ENCODE results near the gene USP24. TPM values are rescaled to one million over a fixed set of nuclear protein-coding genes. Genes with fewer than 3 reads are reported as not detected.
"Not testable (repeated sequence)": the region's sequence is repeated elsewhere in the genome, so short reads cannot be mapped to it uniquely, and the experiment has no call there.

USP24 gene
- total RNA-seq, 5 donors from 2014 or later (not counting 1 experiment from before 2014, with no cell fraction given), result 58.9 to 90.7 (median 64.0) TPM

DNA sequence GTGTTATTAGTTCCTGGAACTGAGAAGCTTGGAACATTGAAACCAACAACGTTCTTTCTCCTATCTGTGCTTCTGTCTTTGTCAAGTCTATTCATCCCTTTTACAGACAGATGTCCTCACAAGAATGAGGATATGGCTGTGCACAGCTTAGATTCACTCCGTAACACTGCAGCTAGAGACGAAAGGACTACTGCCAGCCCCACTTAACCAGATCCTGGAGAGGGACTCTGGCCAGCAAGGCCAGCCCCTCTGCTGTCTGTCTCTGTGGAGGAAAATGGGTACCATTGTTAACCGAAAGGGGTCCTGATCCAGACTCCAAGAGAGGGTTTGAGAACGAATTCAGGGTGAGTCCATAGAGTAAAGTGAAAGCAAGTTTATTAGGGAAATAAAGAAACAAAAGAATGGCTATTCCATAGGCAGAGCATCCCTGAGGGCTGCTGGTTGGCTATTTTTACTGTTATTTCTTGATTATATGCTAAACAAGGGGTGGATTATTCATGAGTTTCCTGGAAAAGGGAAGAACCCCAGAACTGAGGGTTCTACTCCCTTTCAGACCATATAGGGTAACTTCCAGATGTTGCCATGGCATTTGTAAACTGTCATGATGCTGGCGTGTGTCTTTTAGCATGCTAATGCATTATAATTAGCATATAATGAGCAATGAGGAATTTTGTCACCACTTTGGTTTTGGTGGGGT, 17.4 kb upstream of the USP24 start:
- Histone ChIP-seq H3K27ac (ENCODE audit: low read length) (no peak overlapping the region), H3K4me1 (ENCODE audit: control insufficient read depth in 1 of 2, extremely low read depth in 1 of 2, insufficient read depth in 2 of 2, low read length in 2 of 2) (no peaks in the 10 kb centered on the region), H3K9me3 (no peaks in the 10 kb centered on the region), H3K4me3 (ENCODE audit: control insufficient read depth in 1 of 2, extremely low read depth in 1 of 2, low read length in 1 of 2) (no peak overlapping the region), H3K27me3 (replicated peaks in 1 of 2; ENCODE audit: control insufficient read depth in 2 of 2, extremely low read depth in 1 of 2, insufficient read depth in 2 of 2, low read length in 1 of 2) (peaks cover 0 to 5% of the 10 kb centered on the region in 2 experiments), H3K36me3 (ENCODE audit: control insufficient read depth in 2 of 2, extremely low read depth in 1 of 2, insufficient read depth in 1 of 2, low read length in 1 of 2) (no peaks in the 10 kb centered on the region)
- H3K4me1 Mint-ChIP-seq, result peaks cover 0 to 7% (median 4%) of the 10 kb centered on the region in 3 donors
- no peak overlapping the region for H3K27ac Mint-ChIP-seq
- ATAC-seq (replicated peaks in 1 of 4) (no peak), DNase-seq (no peak)
- peaks cover 0 to 1% (median under 1%) of the 10 kb centered on the region in 3 donors for H3K9me3 Mint-ChIP-seq
- ChIA-PET POLR2A (interaction anchor here in 1 of 2 donors (1.0 kb wide), 1 partner anchor 25 kb away, joined by 3 read pairs; no protein-coding TSS in a partner anchor), CTCF (interaction anchor here in 1 of 2 donors (0.9 kb wide), 1 partner anchor 18 kb away, joined by 5 read pairs; no protein-coding TSS in a partner anchor)
- WGBS (ENCODE audit: insufficient coverage), result 100% methylated on average over 2 of the region's 6 CpGs
- H3K27me3 Mint-ChIP-seq, result peaks cover 6 to 9% of the 10 kb centered on the region in 2 donors
- H3K36me3 Mint-ChIP-seq, result no peaks in the 10 kb centered on the region
- H3K4me3 Mint-ChIP-seq, result no peak overlapping the region

DNA sequence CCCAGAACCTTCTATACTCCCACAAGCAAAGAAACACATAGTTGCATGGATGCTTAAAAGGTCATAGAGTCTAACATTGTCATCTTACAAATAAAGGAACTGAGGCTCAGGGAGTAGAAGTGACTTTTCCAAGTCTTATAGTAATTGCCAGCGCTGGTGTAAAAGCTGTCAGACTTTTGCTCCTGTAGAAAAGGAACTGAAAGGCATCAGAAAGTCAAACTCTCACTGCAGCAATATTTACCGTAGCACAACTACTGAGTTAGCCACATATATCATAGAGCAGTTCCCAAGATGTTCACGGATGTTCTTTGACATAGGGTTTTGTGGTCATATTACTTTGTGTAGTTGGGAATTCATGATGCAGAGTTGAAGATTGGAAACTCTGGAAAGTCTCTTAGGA, 16.6 kb upstream of the USP24 start:
- H3K27ac Mint-ChIP-seq, result no peak overlapping the region
- CTCF ChIA-PET, result no interaction called here

DNA sequence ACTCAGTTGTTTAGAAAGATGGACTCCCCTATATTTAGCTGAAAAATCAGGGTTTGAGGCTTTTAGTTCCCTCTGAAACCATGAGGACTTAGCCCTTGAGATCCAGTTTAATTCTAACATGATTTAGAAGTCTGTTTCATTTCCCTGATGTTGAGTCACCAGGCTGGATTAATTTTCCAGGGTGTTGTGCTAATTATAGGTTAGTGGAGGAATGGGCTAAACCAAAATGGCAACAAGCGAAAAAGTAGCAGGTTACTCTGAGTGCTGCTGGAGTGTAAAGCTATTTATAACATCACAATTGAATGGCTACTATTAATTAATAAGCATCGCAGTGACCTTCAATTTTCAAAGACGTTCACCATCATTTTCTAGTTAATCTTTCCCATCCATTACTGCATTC, 15.5 kb upstream of the USP24 start:
- H3K4me3 Mint-ChIP-seq, result no peak overlapping the region
- peaks cover 6 to 9% of the 10 kb centered on the region in 2 donors for H3K27me3 Mint-ChIP-seq
- no peaks in the 10 kb centered on the region for H3K36me3 ChIP-seq (ENCODE audit: control insufficient read depth in 2 of 2, extremely low read depth in 1 of 2, insufficient read depth in 1 of 2, low read length in 1 of 2)
- H3K9me3 Mint-ChIP-seq, result peaks cover 0 to 6% (median 4%) of the 10 kb centered on the region in 3 donors
- no peak overlapping the region for H3K27ac ChIP-seq (ENCODE audit: low read length)
- peaks cover 0 to 7% (median 2%) of the 10 kb centered on the region in 3 donors for H3K4me1 Mint-ChIP-seq
- DNase-seq (no peak), ATAC-seq (replicated peaks in 1 of 4) (no peak)
- H3K36me3 Mint-ChIP-seq, result peaks cover 2% of the 10 kb centered on the region
- no peaks in the 10 kb centered on the region for H3K4me1 ChIP-seq (ENCODE audit: control insufficient read depth in 1 of 2, extremely low read depth in 1 of 2, insufficient read depth in 2 of 2, low read length in 2 of 2)
- no peaks in the 10 kb centered on the region for H3K9me3 ChIP-seq
- H3K4me3 ChIP-seq (ENCODE audit: control insufficient read depth in 1 of 2, extremely low read depth in 1 of 2, low read length in 1 of 2), result no peak overlapping the region
- H3K27ac Mint-ChIP-seq, result no peak overlapping the region
- WGBS (ENCODE audit: insufficient coverage), result no CpG with 5 or more reads among the region's 3 CpGs
- POLR2A ChIA-PET, result no interaction called here
- CTCF ChIA-PET, result interaction anchor here in 1 of 2 donors (0.5 kb wide), 1 partner anchor 1260 kb away, joined by 4 read pairs; no protein-coding TSS in a partner anchor
- peaks cover 0 to 5% of the 10 kb centered on the region in 2 experiments for H3K27me3 ChIP-seq (replicated peaks in 1 of 2; ENCODE audit: control insufficient read depth in 2 of 2, extremely low read depth in 1 of 2, insufficient read depth in 2 of 2, low read length in 1 of 2)

More for the DNA sequence above, 16.6 kb upstream of the USP24 start:
- H3K4me3 Mint-ChIP-seq, result no peak overlapping the region
- peaks cover 6 to 9% of the 10 kb centered on the region in 2 donors for H3K27me3 Mint-ChIP-seq
- Histone ChIP-seq H3K4me1 (ENCODE audit: control insufficient read depth in 1 of 2, extremely low read depth in 1 of 2, insufficient read depth in 2 of 2, low read length in 2 of 2) (no peaks in the 10 kb centered on the region), H3K27ac (ENCODE audit: low read length) (no peak overlapping the region), H3K27me3 (replicated peaks in 1 of 2; ENCODE audit: control insufficient read depth in 2 of 2, extremely low read depth in 1 of 2, insufficient read depth in 2 of 2, low read length in 1 of 2) (peaks cover 0 to 5% of the 10 kb centered on the region in 2 experiments), H3K36me3 (ENCODE audit: control insufficient read depth in 2 of 2, extremely low read depth in 1 of 2, insufficient read depth in 1 of 2, low read length in 1 of 2) (no peaks in the 10 kb centered on the region), H3K9me3 (no peaks in the 10 kb centered on the region), H3K4me3 (ENCODE audit: control insufficient read depth in 1 of 2, extremely low read depth in 1 of 2, low read length in 1 of 2) (no peak overlapping the region)
- ATAC-seq (replicated peaks in 1 of 4) (no peak), DNase-seq (no peak)
- peaks cover 0 to 6% (median 4%) of the 10 kb centered on the region in 3 donors for H3K9me3 Mint-ChIP-seq
- POLR2A ChIA-PET, result interaction anchor here in 1 of 2 donors (1.0 kb wide), 1 partner anchor 26 kb away, joined by 3 read pairs; no protein-coding TSS in a partner anchor
- H3K4me1 Mint-ChIP-seq, result peaks cover 0 to 7% (median 4%) of the 10 kb centered on the region in 3 donors
- H3K36me3 Mint-ChIP-seq, result peaks cover 2% of the 10 kb centered on the region
- WGBS (ENCODE audit: insufficient coverage), result no CpG with 5 or more reads among the region's 3 CpGs

DNA sequence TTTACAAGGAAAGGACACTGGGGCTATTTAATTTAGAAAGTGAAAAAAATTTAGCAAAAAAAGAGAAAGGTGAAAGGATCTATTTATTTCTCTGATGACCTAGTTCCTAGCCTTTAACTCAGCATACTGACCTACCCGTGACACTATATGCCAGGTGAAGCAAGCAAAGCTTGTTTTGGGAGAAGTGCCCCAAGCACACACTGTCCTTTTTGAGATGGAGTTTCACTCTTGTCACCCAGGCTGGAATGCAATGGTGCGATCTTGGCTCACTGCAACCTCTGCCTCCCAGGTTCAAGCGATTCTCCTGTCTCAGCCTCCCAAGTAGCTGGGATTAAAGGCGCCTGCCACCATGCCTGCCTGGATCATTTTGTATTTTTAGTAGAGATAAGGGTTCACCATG, 14.6 kb upstream of the USP24 start:
- H3K36me3 Mint-ChIP-seq; H3K4me1 ChIP-seq (ENCODE audit: control insufficient read depth in 1 of 2, extremely low read depth in 1 of 2, insufficient read depth in 2 of 2, low read length in 2 of 2); ATAC-seq (replicated peaks in 1 of 4); H3K4me1 Mint-ChIP-seq; H3K36me3 ChIP-seq (ENCODE audit: control insufficient read depth in 2 of 2, extremely low read depth in 1 of 2, insufficient read depth in 1 of 2, low read length in 1 of 2); POLR2A ChIA-PET; H3K27me3 Mint-ChIP-seq; H3K9me3 Mint-ChIP-seq; H3K27ac ChIP-seq (ENCODE audit: low read length); H3K27ac Mint-ChIP-seq; H3K4me3 ChIP-seq (ENCODE audit: control insufficient read depth in 1 of 2, extremely low read depth in 1 of 2, low read length in 1 of 2); H3K4me3 Mint-ChIP-seq; H3K27me3 ChIP-seq (replicated peaks in 1 of 2; ENCODE audit: control insufficient read depth in 2 of 2, extremely low read depth in 1 of 2, insufficient read depth in 2 of 2, low read length in 1 of 2); H3K9me3 ChIP-seq; DNase-seq: not testable (repeated sequence)
- CTCF ChIA-PET, result interaction anchor here in 1 of 2 donors (0.9 kb wide), 1 partner anchor 52 kb away, joined by 3 read pairs; no protein-coding TSS in a partner anchor
- 86% methylated on average over 1 of the region's 4 CpGs for whole genome bisulfite sequencing (ENCODE audit: insufficient coverage)

DNA sequence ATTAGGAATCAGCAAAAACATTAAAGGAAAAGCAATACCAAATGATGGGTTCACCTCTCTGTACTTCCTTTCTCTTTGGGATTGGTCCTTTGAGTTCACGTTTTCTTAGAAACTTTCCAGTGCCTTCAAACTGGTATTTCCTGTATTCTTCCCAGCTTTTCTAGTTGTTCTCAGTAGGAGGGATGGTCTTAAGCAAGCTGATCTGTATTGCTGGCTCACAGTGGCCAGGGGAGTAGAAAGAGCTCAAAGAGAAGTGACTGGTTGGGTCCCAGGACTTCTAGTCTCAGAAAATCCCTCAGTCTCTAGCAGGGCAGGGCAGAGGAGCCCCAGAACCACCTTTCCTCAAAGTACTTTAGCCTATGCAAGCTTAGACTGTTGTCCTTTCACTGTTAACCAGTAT, 10.1 kb upstream of the USP24 start:
- POLR2A ChIA-PET, result interaction anchor here in 1 of 2 donors (0.7 kb wide), 1 partner anchor 65 kb away, joined by 3 read pairs; no protein-coding TSS in a partner anchor
- Histone ChIP-seq H3K9me3 (no peaks in the 10 kb centered on the region), H3K27ac (ENCODE audit: low read length) (no peak overlapping the region), H3K27me3 (replicated peaks in 1 of 2; ENCODE audit: control insufficient read depth in 2 of 2, extremely low read depth in 1 of 2, insufficient read depth in 2 of 2, low read length in 1 of 2) (no peaks in the 10 kb centered on the region), H3K36me3 (ENCODE audit: control insufficient read depth in 2 of 2, extremely low read depth in 1 of 2, insufficient read depth in 1 of 2, low read length in 1 of 2) (no peaks in the 10 kb centered on the region), H3K4me3 (ENCODE audit: control insufficient read depth in 1 of 2, extremely low read depth in 1 of 2, low read length in 1 of 2) (no peak overlapping the region), H3K4me1 (ENCODE audit: control insufficient read depth in 1 of 2, extremely low read depth in 1 of 2, insufficient read depth in 2 of 2, low read length in 2 of 2) (no peaks in the 10 kb centered on the region)
- DNase-seq (no peak), ATAC-seq (replicated peaks in 1 of 4) (no peak)
- CTCF ChIA-PET, result no interaction called here
- WGBS (ENCODE audit: insufficient coverage), result 100% methylated on average over 1 of the region's 1 CpG
- H3K9me3 Mint-ChIP-seq, result peaks cover 0 to 6% (median 4%) of the 10 kb centered on the region in 3 donors
- H3K4me3 Mint-ChIP-seq, result no peak overlapping the region
- no peak overlapping the region for H3K27ac Mint-ChIP-seq
- peaks cover 2% of the 10 kb centered on the region for H3K36me3 Mint-ChIP-seq
- peaks cover 0 to 6% (median 0%) of the 10 kb centered on the region in 3 donors for H3K4me1 Mint-ChIP-seq
- no peaks in the 10 kb centered on the region for H3K27me3 Mint-ChIP-seq

DNA sequence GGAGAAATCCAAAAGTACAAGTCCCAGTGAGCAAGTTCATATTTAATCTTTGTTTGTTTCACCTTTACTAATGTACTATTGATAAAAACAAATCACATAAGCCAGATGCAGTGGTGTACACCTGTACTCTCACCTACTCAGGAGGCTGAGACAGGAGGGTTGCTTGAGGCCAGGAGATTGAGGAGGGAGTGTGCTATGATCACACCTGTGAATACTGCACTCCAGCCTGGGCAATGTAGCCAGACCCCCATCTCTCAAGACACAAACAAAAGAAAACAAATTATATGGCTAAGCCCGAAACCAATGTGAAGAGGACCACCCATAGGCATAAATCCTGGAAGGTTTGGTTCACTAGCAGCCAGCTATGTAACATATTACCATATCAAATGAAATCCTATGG, 9.6 kb upstream of the USP24 start:
- Mint-ChIP-seq H3K36me3 (peaks cover 2% of the 10 kb centered on the region), H3K4me1 (peaks cover 0 to 6% (median 0%) of the 10 kb centered on the region in 3 donors), H3K4me3 (no peak overlapping the region), H3K27me3 (no peaks in the 10 kb centered on the region), H3K9me3 (peaks cover 0 to 6% (median 4%) of the 10 kb centered on the region in 3 donors), H3K27ac (no peak overlapping the region)
- ChIA-PET POLR2A (interaction anchor here in 1 of 2 donors (0.7 kb wide), 1 partner anchor 64 kb away, joined by 3 read pairs; no protein-coding TSS in a partner anchor), CTCF (interaction anchor here (0.5 to 1.1 kb wide), 2 partner anchors 20 to 30 kb away, joined by 3 read pairs; no protein-coding TSS in a partner anchor)
- Histone ChIP-seq H3K4me1 (ENCODE audit: control insufficient read depth in 1 of 2, extremely low read depth in 1 of 2, insufficient read depth in 2 of 2, low read length in 2 of 2) (no peaks in the 10 kb centered on the region), H3K27ac (ENCODE audit: low read length) (no peak overlapping the region), H3K36me3 (ENCODE audit: control insufficient read depth in 2 of 2, extremely low read depth in 1 of 2, insufficient read depth in 1 of 2, low read length in 1 of 2) (no peaks in the 10 kb centered on the region), H3K9me3 (no peaks in the 10 kb centered on the region), H3K27me3 (replicated peaks in 1 of 2; ENCODE audit: control insufficient read depth in 2 of 2, extremely low read depth in 1 of 2, insufficient read depth in 2 of 2, low read length in 1 of 2) (no peaks in the 10 kb centered on the region), H3K4me3 (ENCODE audit: control insufficient read depth in 1 of 2, extremely low read depth in 1 of 2, low read length in 1 of 2) (no peak overlapping the region)
- WGBS (ENCODE audit: insufficient coverage), result 83% methylated on average over 1 of the region's 1 CpG
- no peak for DNase-seq
- no peak for ATAC-seq (replicated peaks in 1 of 4)
